ENCODE data around the gene GPA33. TPM values are rescaled to one million over a fixed set of nuclear protein-coding genes. Genes with fewer than 3 reads are reported as not detected.

GPA33 gene
- total RNA-seq, 4 donors from 2014 or later: 1.7 TPM; not detected in 3

DNA sequence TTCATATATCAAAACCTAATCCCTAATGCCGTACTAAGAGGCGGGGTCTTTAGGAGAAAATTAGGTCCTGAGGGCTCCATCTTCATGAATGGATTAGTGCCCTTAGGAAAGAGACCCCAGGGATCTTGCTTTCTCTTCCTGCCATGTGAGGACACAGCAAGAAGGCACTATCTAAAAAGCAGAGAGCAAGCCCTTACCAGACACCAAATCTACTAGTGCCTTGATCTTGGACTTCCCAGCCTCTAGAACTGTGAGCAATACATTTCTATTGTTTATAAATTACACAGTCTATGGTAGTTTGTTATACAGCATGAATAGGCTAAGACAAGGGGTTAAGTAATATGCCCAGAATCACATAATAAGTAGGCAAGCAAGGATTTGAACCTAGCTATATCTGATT, 46.6 kb upstream of the GPA33 start:
- no peaks in the 10 kb centered on the region for H3K36me3 ChIP-seq
- TF ChIP-seq POLR2AphosphoS5 (IDR thresholded peaks at IDR 0.05): no peak
- no peak for TF ChIP-seq EP300 (IDR thresholded peaks at IDR 0.05)
- TF ChIP-seq, protein P1, sequence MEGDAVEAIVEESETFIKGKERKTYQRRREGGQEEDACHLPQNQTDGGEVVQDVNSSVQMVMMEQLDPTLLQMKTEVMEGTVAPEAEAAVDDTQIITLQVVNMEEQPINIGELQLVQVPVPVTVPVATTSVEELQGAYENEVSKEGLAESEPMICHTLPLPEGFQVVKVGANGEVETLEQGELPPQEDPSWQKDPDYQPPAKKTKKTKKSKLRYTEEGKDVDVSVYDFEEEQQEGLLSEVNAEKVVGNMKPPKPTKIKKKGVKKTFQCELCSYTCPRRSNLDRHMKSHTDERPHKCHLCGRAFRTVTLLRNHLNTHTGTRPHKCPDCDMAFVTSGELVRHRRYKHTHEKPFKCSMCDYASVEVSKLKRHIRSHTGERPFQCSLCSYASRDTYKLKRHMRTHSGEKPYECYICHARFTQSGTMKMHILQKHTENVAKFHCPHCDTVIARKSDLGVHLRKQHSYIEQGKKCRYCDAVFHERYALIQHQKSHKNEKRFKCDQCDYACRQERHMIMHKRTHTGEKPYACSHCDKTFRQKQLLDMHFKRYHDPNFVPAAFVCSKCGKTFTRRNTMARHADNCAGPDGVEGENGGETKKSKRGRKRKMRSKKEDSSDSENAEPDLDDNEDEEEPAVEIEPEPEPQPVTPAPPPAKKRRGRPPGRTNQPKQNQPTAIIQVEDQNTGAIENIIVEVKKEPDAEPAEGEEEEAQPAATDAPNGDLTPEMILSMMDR (IDR thresholded peaks at IDR 0.05): no peak
- TF ChIP-seq POLR2A (IDR thresholded peaks at IDR 0.05): no peak
- H3K4me3 ChIP-seq: no peak overlapping the region
- no peak overlapping the region for H3K27ac ChIP-seq
- H3K4me1 ChIP-seq: no peaks in the 10 kb centered on the region
- H3K27me3 ChIP-seq: no peaks in the 10 kb centered on the region
- ATAC-seq: no peak
- no peaks in the 10 kb centered on the region for H3K9me3 ChIP-seq
- WGBS, 2 donors (ENCODE audit: low coverage in 1 of 2): 79 to 85% methylated on average over 2 of the region's 2 CpGs

DNA sequence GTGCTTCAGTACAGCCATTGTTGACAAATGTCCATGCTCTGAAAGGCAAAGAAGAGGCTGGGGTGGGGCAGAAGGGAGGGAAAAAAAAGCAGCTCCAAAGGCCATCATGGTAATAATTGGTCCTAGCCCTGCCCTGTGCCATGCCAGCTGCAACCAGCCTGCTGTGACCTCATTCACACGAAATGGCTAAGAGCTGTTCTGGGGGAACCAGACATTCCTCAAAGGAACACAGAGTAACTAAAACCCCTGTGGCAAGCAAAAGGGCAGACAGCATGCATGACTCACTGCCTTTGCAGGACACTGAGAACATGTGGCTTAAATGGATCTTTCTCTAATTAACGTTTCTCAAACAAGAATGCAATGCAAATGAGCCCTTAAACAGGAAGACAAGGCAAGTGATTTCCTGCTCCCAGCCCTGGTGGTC, 46.0 kb upstream of the GPA33 start:
- H3K4me1 ChIP-seq: no peaks in the 10 kb centered on the region
- no peaks in the 10 kb centered on the region for H3K36me3 ChIP-seq
- no peaks in the 10 kb centered on the region for H3K9me3 ChIP-seq
- peaks cover 1% of the 10 kb centered on the region for H3K27me3 ChIP-seq
- no peak overlapping the region for H3K27ac ChIP-seq
- TF ChIP-seq, protein P1 (IDR thresholded peaks at IDR 0.05): no peak
- TF ChIP-seq POLR2AphosphoS5 (IDR thresholded peaks at IDR 0.05): no peak
- no peak for TF ChIP-seq EP300 (IDR thresholded peaks at IDR 0.05)
- no peak for TF ChIP-seq POLR2A (IDR thresholded peaks at IDR 0.05)
- WGBS, 2 donors (ENCODE audit: low coverage in 1 of 2): 30 to 46% methylated on average over 1 to 2 of the region's 2 CpGs
- no peak for ATAC-seq
- no peak overlapping the region for H3K4me3 ChIP-seq

GRCh38 chr1:167135281-167135840, 45.2 kb upstream of the GPA33 start:
- ATAC-seq: no peak
- no peak overlapping the region for H3K27ac ChIP-seq

DNA sequence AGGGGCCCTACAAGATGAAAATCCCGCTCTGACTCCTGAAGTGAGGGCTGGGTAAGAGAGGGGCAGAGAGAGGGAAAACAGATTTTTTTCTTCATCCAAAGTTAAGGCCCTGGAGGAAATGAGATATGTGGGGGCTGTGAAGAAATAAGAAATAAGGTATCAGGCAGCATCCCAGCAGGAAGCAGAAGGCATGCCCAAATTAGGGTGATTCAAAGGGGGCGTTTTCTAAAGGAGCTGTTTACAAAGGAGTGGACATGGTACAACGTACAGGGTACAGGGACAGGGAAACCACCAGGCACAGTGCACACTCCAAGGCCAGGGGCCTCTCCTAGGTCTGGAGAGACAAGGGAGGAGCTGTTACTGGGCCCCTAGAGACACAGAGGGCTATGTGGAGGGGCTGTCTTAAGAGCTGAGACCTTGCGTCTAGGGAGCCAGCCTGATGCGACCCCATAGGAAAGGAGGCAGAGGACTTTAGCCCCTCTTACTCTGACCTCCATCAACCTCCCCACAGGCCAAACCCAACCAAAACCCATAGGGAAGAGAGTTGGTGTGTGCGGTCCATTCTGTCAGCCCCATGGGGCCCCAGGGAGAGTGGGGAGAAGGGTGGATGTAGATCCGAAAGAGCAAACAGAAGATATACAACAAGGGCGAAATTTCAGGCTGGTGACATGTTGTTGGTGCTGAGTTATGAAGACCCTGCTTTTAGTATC, 42.3 kb upstream of the GPA33 start:
- 70 to 73% methylated on average over 3 to 6 of the region's 8 CpGs for WGBS, 2 donors (ENCODE audit: low coverage in 1 of 2)
- Histone ChIP-seq H3K36me3 (no peaks in the 10 kb centered on the region), H3K27me3 (peaks cover 22% of the 10 kb centered on the region), H3K4me1 (no peaks in the 10 kb centered on the region), H3K4me3 (no peak overlapping the region), H3K27ac (no peak overlapping the region), H3K9me3 (no peaks in the 10 kb centered on the region)
- no peak for ATAC-seq
- no peak for TF ChIP-seq POLR2AphosphoS5 (IDR thresholded peaks at IDR 0.05)
- TF ChIP-seq, protein P1 (IDR thresholded peaks at IDR 0.05): no peak
- TF ChIP-seq EP300 (IDR thresholded peaks at IDR 0.05): no peak
- TF ChIP-seq POLR2A (IDR thresholded peaks at IDR 0.05): no peak

More at GRCh38 chr1:167135281-167135840, 45.2 kb upstream of the GPA33 start:
- H3K4me1 ChIP-seq: no peaks in the 10 kb centered on the region
- H3K27me3 ChIP-seq: peaks cover 10% of the 10 kb centered on the region
- H3K4me3 ChIP-seq: no peak overlapping the region
- WGBS, 2 donors (ENCODE audit: low coverage in 1 of 2): 78 to 79% methylated on average over 3 to 4 of the region's 4 CpGs
- H3K9me3 ChIP-seq: no peaks in the 10 kb centered on the region
- TF ChIP-seq POLR2AphosphoS5 (IDR thresholded peaks at IDR 0.05) (no peak), EP300 (IDR thresholded peaks at IDR 0.05) (no peak), POLR2A (IDR thresholded peaks at IDR 0.05) (no peak)
- TF ChIP-seq, protein P1 (IDR thresholded peaks at IDR 0.05): no peak
- H3K36me3 ChIP-seq: no peaks in the 10 kb centered on the region
